Measurements from ENCODE around the gene TMEM198.

Gene TMEM198

GRCh38 chr2:219509780-219510511, 33.9 kb upstream of the TMEM198 start:
- DNase-seq, result peak; percentile 12

GRCh38 chr2:219510512-219511135, 33.2 kb upstream of the TMEM198 start:
- no peak for DNase-seq

GRCh38 chr2:219511547-219512325, 32.1 kb upstream of the TMEM198 start:
- no peak for DNase-seq

GRCh38 chr2:219512524-219513216, 31.2 kb upstream of the TMEM198 start:
- no peak for DNase-seq

- no peak for DNase-seq
Observed at GRCh38 chr2:219513787-219514186, 30.0 kb upstream of the TMEM198 start.

- no peak for DNase-seq
Observed at GRCh38 chr2:219514196-219514761, 29.5 kb upstream of the TMEM198 start, which contains the start of gene ASIC4. Gene ASIC4, plus strand, starts transcription at chr2:219514482. Its CDS starts 243 bp downstream, at chr2:219514725.

- no peak for DNase-seq
Observed at GRCh38 chr2:219514836-219515235, 29.0 kb upstream of the TMEM198 start.

- DNase-seq, result no peak
Observed at GRCh38 chr2:219515874-219516629, 27.8 kb upstream of the TMEM198 start.

GRCh38 chr2:219516888-219517287, 26.9 kb upstream of the TMEM198 start:
- DNase-seq, result no peak

- DNase-seq, result no peak
Observed at GRCh38 chr2:219517954-219518778, 25.7 kb upstream of the TMEM198 start.

- no peak for DNase-seq
Observed at GRCh38 chr2:219519526-219519916, 24.3 kb upstream of the TMEM198 start.

- no peak for DNase-seq
Observed at GRCh38 chr2:219520079-219520478, 23.7 kb upstream of the TMEM198 start.

- peak; percentile 32 for DNase-seq
Observed at GRCh38 chr2:219521066-219521880, 22.6 kb upstream of the TMEM198 start.

- DNase-seq, result peak; percentile 37
Observed at GRCh38 chr2:219522111-219523030, 21.5 kb upstream of the TMEM198 start.

GRCh38 chr2:219523031-219523671, 20.7 kb upstream of the TMEM198 start:
- no peak for DNase-seq

GRCh38 chr2:219524817-219525216, 19.0 kb upstream of the TMEM198 start:
- no peak for DNase-seq

- DNase-seq, result no peak
Observed at GRCh38 chr2:219525533-219526232, 18.1 kb upstream of the TMEM198 start.
